Keratinocyte (primary cell): Measurements from ENCODE around the gene RTN4R. TPM values are rescaled to one million over a fixed set of nuclear protein-coding genes. Genes with fewer than 3 reads are reported as not detected.
"Not testable (repeated sequence)": the region's sequence is repeated elsewhere in the genome, so short reads cannot be mapped to it uniquely, and the experiment has no call there.

Experiments used
- DNase-seq: peaks from one replicate; pipeline ENCODE4 v3.0.0-alpha.2; 2011; ENCODE audit warnings: low read depth, missing footprints, low spot score
- FAIRE-seq: peaks from 2 replicates; lab custom pipeline; 2011; peaks lifted over from hg19 to GRCh38; lab: Jason Lieb, UNC
- H2AFZ ChIP-seq: 2 replicates; pipeline ENCODE4 v1.6.0; 2012; ENCODE audit warnings: low read length, control low read depth, inconsistent platforms; ENCODE audit not compliant: control insufficient read depth
- H3K27ac ChIP-seq: 2 replicates; pipeline ENCODE4 v1.5.1; 2011; ENCODE audit warnings: low read length; ENCODE audit not compliant: control insufficient read depth, insufficient read depth
- H3K27me3 ChIP-seq: 3 replicates; pipeline ENCODE4 v1.6.0; 2011; ENCODE audit warnings: low read length; ENCODE audit not compliant: control insufficient read depth, insufficient read depth; ENCODE audit errors: extremely low read depth
- H3K36me3 ChIP-seq, 2 experiments: 2 replicates in 1 of 2; 3 replicates in 1 of 2; pipeline ENCODE4 v1.5.1; 2011; ENCODE audit warnings: low read length in 2 of 2, mild to moderate bottlenecking in 1 of 2; ENCODE audit not compliant: control insufficient read depth in 2 of 2, insufficient read depth in 2 of 2; ENCODE audit errors: extremely low read depth in 1 of 2
- H3K4me1 ChIP-seq: 3 replicates; pipeline ENCODE4 v1.5.1; 2011; ENCODE audit warnings: low read length; ENCODE audit not compliant: control insufficient read depth, insufficient read depth; ENCODE audit errors: extremely low read depth
- H3K4me2 ChIP-seq: 3 replicates; pipeline ENCODE4 v1.6.0; 2011; ENCODE audit warnings: low read depth, low read length; ENCODE audit not compliant: control insufficient read depth, insufficient read depth; ENCODE audit errors: extremely low read depth
- H3K4me3 ChIP-seq, 3 experiments: fragments of 200-600 bp in 1 of 3; sonication (generic) in 1 of 3; 2 replicates in 2 of 3; 3 replicates in 1 of 3; pipeline ENCODE4 v1.5.1; 2011 to 2016; ENCODE audit warnings: low read length in 3 of 3, mild to moderate bottlenecking in 3 of 3, control low read depth in 2 of 3, inconsistent platforms in 1 of 3, low read depth in 1 of 3, mixed read lengths in 1 of 3, mixed run types in 1 of 3, moderate library complexity in 1 of 3; ENCODE audit not compliant: control insufficient read depth in 2 of 3, insufficient read depth in 2 of 3; ENCODE audit errors: extremely low read depth in 1 of 3
- H3K79me2 ChIP-seq: 2 replicates; pipeline ENCODE4 v1.6.0; 2012; ENCODE audit warnings: low read length; ENCODE audit not compliant: control insufficient read depth, insufficient read depth
- H3K9ac ChIP-seq: 3 replicates; pipeline ENCODE4 v1.6.0; 2011; ENCODE audit warnings: low read length; ENCODE audit not compliant: control insufficient read depth, insufficient read depth; ENCODE audit errors: extremely low read depth
- H3K9me1 ChIP-seq: 3 replicates; pipeline ENCODE4 v1.6.0; 2011; ENCODE audit warnings: low read length; ENCODE audit not compliant: control insufficient read depth, insufficient read depth; ENCODE audit errors: extremely low read depth
- H3K9me3 ChIP-seq: 2 replicates; pipeline ENCODE4 v1.5.1; 2012; ENCODE audit warnings: low read depth, low read length; ENCODE audit not compliant: control insufficient read depth
- H4K20me1 ChIP-seq: 3 replicates; pipeline ENCODE4 v1.6.0; 2011; ENCODE audit warnings: low read length; ENCODE audit not compliant: control insufficient read depth, insufficient read depth; ENCODE audit errors: extremely low read depth
- CTCF ChIP-seq, 3 experiments: IDR thresholded peaks in 1 of 3; conservative IDR thresholded peaks in 1 of 3; optimal IDR thresholded peaks in 1 of 3; 2 replicates in 2 of 3; 3 replicates in 1 of 3; pipeline versions ENCODE3 to v1.5.1; 2011; ENCODE audit warnings: low read length in 3 of 3, mild to moderate bottlenecking in 3 of 3, moderate library complexity in 2 of 3, control low read depth in 1 of 3, inconsistent platforms in 1 of 3; ENCODE audit not compliant: insufficient read depth in 2 of 3; ENCODE audit errors: extremely low read depth in 1 of 3
- EZH2 ChIP-seq: IDR thresholded peaks from one replicate; pipeline ENCODE4 v1.6.1; 2012; ENCODE audit warnings: inconsistent platforms, mild to moderate bottlenecking, low read length, moderate library complexity
- dilution Hi-C: fragments of 300-500 bp; cut with MboI; formaldehyde crosslinking; loops from one replicate; pipeline ENCODE4 v1.7.0; 2020; ENCODE audit warnings: low sequenced_read_pairs; ENCODE audit not compliant: extremely low pct_ligation_motif_present
- polyA plus RNA-seq, 5 experiments: library from polyadenylated mRNA; depleted of rRNA in 3 of 5; stranded (reverse) in 3 of 5; stranded (forward) in 1 of 5; unstranded in 1 of 5; fragments of >200 nt; gene quantifications; 1 replicate in 1 of 5; 2 replicates in 3 of 5; 3 replicates in 1 of 5; pipeline versions ENCODE4 v1.2.1 to v1.2.3, GENCODE V29; 2011 to 2012; ENCODE audit warnings: missing spikeins in 2 of 5, low read depth in 1 of 5, low replicate concordance in 1 of 5

RTN4R gene
- polyA plus RNA-seq, 1 donor (not counting 4 experiments of a cell fraction or from before 2014, with no cell fraction given) = 2.5 TPM

GRCh38 chr22:20272174-20272573 lies 4.1 kb upstream of the RTN4R start:
- no peak for DNase-seq
- Histone ChIP-seq H3K27ac (no peak overlapping the region), H3K27me3 (no peaks in the 10 kb centered on the region), H3K4me1 (peaks cover 2% of the 10 kb centered on the region), H3K4me2 (no peak overlapping the region), H3K9me1 (no peaks in the 10 kb centered on the region), H3K79me2 (no peaks in the 10 kb centered on the region), H3K9ac (no peak overlapping the region), H3K36me3 (no peaks in the 10 kb centered on the region), H4K20me1 (no peaks in the 10 kb centered on the region), H3K9me3 (no peaks in the 10 kb centered on the region), H2AFZ (no peak overlapping the region), H3K4me3 (no peak overlapping the region)
- no peak for FAIRE-seq
- dilution Hi-C loops = no loop called here
- no peak for TF ChIP-seq CTCF (optimal IDR thresholded peaks at IDR 0.05 in 1 of 3, IDR thresholded peaks at IDR 0.05 in 1 of 3, conservative IDR thresholded peaks at IDR 0.05 in 1 of 3; ENCODE audit: extremely low read depth in 1 of 3, insufficient read depth in 2 of 3, low read length in 3 of 3)
- no peak for TF ChIP-seq EZH2

GRCh38 chr22:20271114-20271994 lies 3.2 kb upstream of the RTN4R start:
- Histone ChIP-seq H3K9me3 (no peaks in the 10 kb centered on the region), H3K9ac (no peak overlapping the region)

GRCh38 chr22:20270190-20271113 lies 2.3 kb upstream of the RTN4R start:
- H3K36me3 ChIP-seq, H2AFZ ChIP-seq, H3K4me2 ChIP-seq, DNase-seq, H3K27ac ChIP-seq, FAIRE-seq, H3K9me1 ChIP-seq, H3K79me2 ChIP-seq, dilution Hi-C loops, H3K9ac ChIP-seq, H3K9me3 ChIP-seq, H3K4me1 ChIP-seq, H4K20me1 ChIP-seq, H3K4me3 ChIP-seq, H3K27me3 ChIP-seq: not testable (repeated sequence)

More at GRCh38 chr22:20271114-20271994, 3.2 kb upstream of the RTN4R start:
- H3K9me1 ChIP-seq = no peaks in the 10 kb centered on the region
- TF ChIP-seq EZH2 (no peak), CTCF (optimal IDR thresholded peaks at IDR 0.05 in 1 of 3, IDR thresholded peaks at IDR 0.05 in 1 of 3, conservative IDR thresholded peaks at IDR 0.05 in 1 of 3; ENCODE audit: extremely low read depth in 1 of 3, insufficient read depth in 2 of 3, low read length in 3 of 3) (no peak)
- H3K79me2 ChIP-seq = peaks cover 2% of the 10 kb centered on the region
- H4K20me1 ChIP-seq = no peaks in the 10 kb centered on the region
- H3K4me1 ChIP-seq = peaks cover 5% of the 10 kb centered on the region
- H2AFZ ChIP-seq = no peak overlapping the region
- no peak overlapping the region for H3K4me3 ChIP-seq
- no peaks in the 10 kb centered on the region for H3K27me3 ChIP-seq
- no peak for FAIRE-seq
- DNase-seq = no peak
- dilution Hi-C loops = no loop called here
- H3K36me3 ChIP-seq = no peaks in the 10 kb centered on the region
- H3K4me2 ChIP-seq = no peak overlapping the region
- H3K27ac ChIP-seq = no peak overlapping the region
